H1 (cell line): ENCODE measurements around the gene HILPDA. TPM values are rescaled to one million over a fixed set of nuclear protein-coding genes. Genes with fewer than 3 reads are reported as not detected.
A peak's percentile ranks its signal among the peaks of the same experiment; 100 is the strongest.
"Not testable (repeated sequence)": the region's sequence is repeated elsewhere in the genome, so short reads cannot be mapped to it uniquely, and the experiment has no call there.

Experiments used
- CTCF ChIA-PET: fragments of 300-600 bp; sonication (Branson Sonifier 250); formaldehyde crosslinking; loops from one replicate; lab custom pipeline; 2021; ENCODE audit not compliant: partially characterized antibody; lab: Charles Lee
- POLR2A ChIA-PET: fragments of 300-600 bp; sonication (Branson Sonifier 250); formaldehyde crosslinking; loops from one replicate; lab custom pipeline; 2021; ENCODE audit warnings: inconsistent platforms; ENCODE audit not compliant: partially characterized antibody; lab: Charles Lee
- DNase-seq, 2 experiments: peaks; one replicate each; pipeline versions ENCODE4 v3.0.0 to v3.0.0-alpha.2; 2010 to 2022; ENCODE audit warnings: low spot score in 2 of 2, low read depth in 1 of 2, mixed read lengths in 1 of 2
- FAIRE-seq: peaks from 2 replicates; lab custom pipeline; 2011; peaks lifted over from hg19 to GRCh38; lab: Jason Lieb, UNC
- H2AFZ ChIP-seq: 2 replicates; pipeline ENCODE4 v1.8.1; 2012; ENCODE audit warnings: low read length, inconsistent platforms
- H2AK5ac ChIP-seq: 2 replicates; pipeline ENCODE4 v1.6.1; 2013; ENCODE audit warnings: low read depth, low read length
- H2BK120ac ChIP-seq: replicated peaks from 2 replicates; pipeline ENCODE3; 2013; ENCODE audit warnings: low read depth, low read length, inconsistent platforms
- H2BK12ac ChIP-seq: 2 replicates; pipeline ENCODE4 v1.6.1; 2013; ENCODE audit warnings: low read depth, low read length
- H2BK15ac ChIP-seq: 2 replicates; pipeline ENCODE4 v1.6.1; 2013; ENCODE audit warnings: low read length
- H2BK20ac ChIP-seq: 2 replicates; pipeline ENCODE4 v1.6.1; 2013; ENCODE audit warnings: low read length
- H2BK5ac ChIP-seq: 2 replicates; pipeline ENCODE4 v1.6.1; 2013; ENCODE audit warnings: low read depth, low read length
- H3K14ac ChIP-seq: 2 replicates; pipeline ENCODE4 v1.6.1; 2013; ENCODE audit warnings: inconsistent platforms; ENCODE audit not compliant: insufficient read length
- H3K18ac ChIP-seq: 2 replicates; pipeline ENCODE4 v1.6.1; 2013; ENCODE audit warnings: low read length; ENCODE audit errors: extremely low read depth
- H3K23ac ChIP-seq: 2 replicates; pipeline ENCODE4 v1.6.1; 2013; ENCODE audit warnings: inconsistent platforms; ENCODE audit not compliant: insufficient read length
- H3K23me2 ChIP-seq: 2 replicates; pipeline ENCODE4 v1.6.1; 2013; ENCODE audit warnings: low read depth, low read length
- H3K27ac ChIP-seq: 2 replicates; pipeline ENCODE4 v1.6.1; 2011; ENCODE audit warnings: low read depth, low read length, inconsistent platforms
- H3K27me3 ChIP-seq, 4 experiments: replicated peaks in 1 of 4; 1 replicate in 1 of 4; 2 replicates in 3 of 4; pipeline versions ENCODE4 v1.6.1 to v1.8.1; 2011 to 2013; ENCODE audit warnings: low read length in 3 of 4, mild to moderate bottlenecking in 3 of 4, inconsistent platforms in 2 of 4, mixed read lengths in 2 of 4, moderate library complexity in 1 of 4; ENCODE audit not compliant: control insufficient read depth in 3 of 4, insufficient read depth in 3 of 4; ENCODE audit errors: extremely low read depth in 1 of 4
- H3K36me3 ChIP-seq, 4 experiments: 2 replicates each; pipeline versions ENCODE4 v1.6.1 to v1.8.1; 2011 to 2013; ENCODE audit warnings: mild to moderate bottlenecking in 4 of 4, low read length in 3 of 4, moderate library complexity in 2 of 4, control low read depth in 1 of 4, inconsistent platforms in 1 of 4; ENCODE audit not compliant: insufficient read depth in 4 of 4, control insufficient read depth in 2 of 4
- H3K4ac ChIP-seq: replicated peaks from 2 replicates; pipeline ENCODE3; 2013; ENCODE audit warnings: low read length, low read depth, mixed read lengths, inconsistent platforms; ENCODE audit not compliant: insufficient read length
- H3K4me1 ChIP-seq, 4 experiments: replicated peaks in 1 of 4; 1 replicate in 1 of 4; 2 replicates in 3 of 4; pipeline versions ENCODE4 v1.6.1 to v1.8.1; 2011 to 2013; ENCODE audit warnings: low read length in 3 of 4, inconsistent platforms in 2 of 4, mixed read lengths in 1 of 4; ENCODE audit not compliant: insufficient read depth in 4 of 4, control insufficient read depth in 3 of 4
- H3K4me2 ChIP-seq, 2 experiments: 2 replicates each; pipeline versions ENCODE4 v1.6.1 to v1.8.1; 2011 to 2013; ENCODE audit warnings: low read depth in 2 of 2, low read length in 2 of 2, control low read depth in 1 of 2, inconsistent platforms in 1 of 2, mild to moderate bottlenecking in 1 of 2; ENCODE audit not compliant: insufficient read depth in 1 of 2
- H3K4me3 ChIP-seq, 4 experiments: fragments of 200-600, 300-600 bp in 1 of 4; sonication (generic), shearing (Covaris generic), sonication (Bioruptor Twin) in 1 of 4; 2 replicates each; pipeline versions ENCODE4 v1.5.1 to v1.8.1; 2011 to 2016; ENCODE audit warnings: low read length in 4 of 4, low read depth in 3 of 4, control low read depth in 2 of 4, inconsistent platforms in 2 of 4, mild to moderate bottlenecking in 2 of 4, mixed read lengths in 1 of 4, moderate library complexity in 1 of 4; ENCODE audit not compliant: insufficient read depth in 2 of 4; ENCODE audit errors: extremely low read depth in 1 of 4
- H3K56ac ChIP-seq: replicated peaks from 2 replicates; pipeline ENCODE3; 2013; ENCODE audit warnings: low read depth, mild to moderate bottlenecking, mixed read lengths, low read length, inconsistent platforms; ENCODE audit not compliant: insufficient read length
- H3K79me1 ChIP-seq: 2 replicates; pipeline ENCODE4 v1.6.1; 2013; ENCODE audit warnings: low read depth, low read length, control low read depth
- H3K79me2 ChIP-seq, 2 experiments: 2 replicates each; pipeline versions ENCODE4 v1.6.1 to v1.8.1; 2012 to 2013; ENCODE audit warnings: low read length in 2 of 2, mild to moderate bottlenecking in 2 of 2, inconsistent platforms in 1 of 2; ENCODE audit not compliant: insufficient read depth in 2 of 2, control insufficient read depth in 1 of 2
- H3K9ac ChIP-seq, 4 experiments: replicated peaks in 1 of 4; 1 replicate in 1 of 4; 2 replicates in 3 of 4; pipeline versions ENCODE4 v1.6.1 to v1.8.1; 2011 to 2013; ENCODE audit warnings: low read depth in 3 of 4, low read length in 3 of 4, control low read depth in 2 of 4, mild to moderate bottlenecking in 2 of 4, moderate library complexity in 2 of 4, inconsistent platforms in 1 of 4; ENCODE audit errors: extremely low read depth in 1 of 4
- H3K9me3 ChIP-seq, 2 experiments: 2 replicates each; pipeline versions ENCODE4 v1.6.1 to v1.8.1; 2012 to 2013; ENCODE audit warnings: mild to moderate bottlenecking in 2 of 2, moderate library complexity in 2 of 2, control low read depth in 1 of 2, inconsistent platforms in 1 of 2, low read depth in 1 of 2, low read length in 1 of 2, mixed read lengths in 1 of 2; ENCODE audit not compliant: insufficient read depth in 2 of 2
- H4K20me1 ChIP-seq, 2 experiments: replicated peaks in 1 of 2; 2 replicates each; pipeline versions ENCODE3 to v1.8.1; 2011 to 2013; ENCODE audit warnings: inconsistent platforms in 2 of 2, low read length in 2 of 2, mild to moderate bottlenecking in 1 of 2; ENCODE audit not compliant: insufficient read depth in 2 of 2, control insufficient read depth in 1 of 2
- H4K5ac ChIP-seq: 2 replicates; pipeline ENCODE4 v1.6.1; 2013; ENCODE audit warnings: low read length, low read depth, mixed read lengths, inconsistent platforms; ENCODE audit not compliant: insufficient read length
- H4K8ac ChIP-seq: 2 replicates; pipeline ENCODE4 v1.8.0; 2013; ENCODE audit warnings: mild to moderate bottlenecking, moderate library complexity, low read length, inconsistent platforms; ENCODE audit not compliant: insufficient read depth; ENCODE audit errors: extremely low read depth
- H4K91ac ChIP-seq: replicated peaks from 2 replicates; pipeline ENCODE3; 2013; ENCODE audit warnings: low read length, mixed read lengths, inconsistent platforms; ENCODE audit not compliant: insufficient read length
- WGBS, 2 experiments: shearing (Covaris generic) in 1 of 2; methylation state at CpG; one replicate each; pipeline versions ENCODE4 v1.1.6 to v1.1.7; 2013 to 2015; ENCODE audit warnings: low lambda C conversion rate in 2 of 2, mixed read lengths in 2 of 2, inconsistent platforms in 1 of 2, low coverage in 1 of 2, missing lambda C conversion rate in 1 of 2; ENCODE audit not compliant: insufficient replicate concordance in 2 of 2, insufficient coverage in 1 of 2, insufficient read length in 1 of 2; ENCODE audit errors: extremely low coverage in 1 of 2, missing lambda C conversion rate in 1 of 2; 5-methylcytosine and 5-hydroxymethylcytosine counted together
- polyA plus RNA-seq, 7 experiments: library from polyadenylated mRNA; depleted of rRNA in 3 of 7; stranded (reverse) in 5 of 7; unstranded in 2 of 7; fragments of >200 nt in 5 of 7; fragments of 200-250 nt in 2 of 7; gene quantifications; 1 replicate in 5 of 7; 2 replicates in 1 of 7; 4 replicates in 1 of 7; pipeline versions ENCODE4 v1.2.1 to v1.2.3, GENCODE V29; 2011 to 2013; ENCODE audit warnings: missing spikeins in 2 of 7, mixed read lengths in 2 of 7
- total RNA-seq: library from RNA; stranded (reverse); fragmentation: NEBNext Ultra II Directional; extraction: Animal tissue kit (Norgen Biotek cat#: 25700); gene quantifications from 2 replicates; pipeline ENCODE4 v1.2.1, GENCODE V29; 2021

Gene HILPDA
- total and polyA plus RNA-seq, 2 of the 8 experiments (the other 6 are each of a cell fraction or from before 2014, with no cell fraction given), result 35.6 to 80.0 TPM

DNA sequence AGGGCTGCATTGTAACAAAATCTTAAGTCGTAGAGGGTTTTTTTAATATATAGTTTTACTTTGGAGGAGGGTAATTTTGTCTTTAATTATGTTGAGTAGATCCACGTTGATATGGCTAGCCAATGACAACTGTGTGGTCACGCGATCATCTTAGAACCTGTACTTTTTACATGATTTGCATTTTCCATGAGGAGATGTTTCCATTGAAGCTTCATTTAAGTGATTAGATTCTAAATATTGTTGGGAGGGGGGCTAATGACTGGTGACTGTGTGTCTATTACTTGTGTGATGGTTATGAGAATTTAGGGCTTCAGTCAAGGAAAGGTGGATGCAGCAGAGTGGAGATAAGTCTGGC is 21.6 kb downstream of the HILPDA start:
- POLR2A ChIA-PET, result interaction anchor here (1.5 to 1.9 kb wide), 2 partner anchors 16 to 18 kb away, joined by 4 read pairs; no protein-coding TSS in a partner anchor
- FAIRE-seq, result not testable (repeated sequence)
- CTCF ChIA-PET, result interaction anchor here (1.1 to 6.1 kb wide), 2 partner anchors 17 to 50 kb away, joined by 5 to 74 read pairs; no protein-coding TSS in a partner anchor

DNA sequence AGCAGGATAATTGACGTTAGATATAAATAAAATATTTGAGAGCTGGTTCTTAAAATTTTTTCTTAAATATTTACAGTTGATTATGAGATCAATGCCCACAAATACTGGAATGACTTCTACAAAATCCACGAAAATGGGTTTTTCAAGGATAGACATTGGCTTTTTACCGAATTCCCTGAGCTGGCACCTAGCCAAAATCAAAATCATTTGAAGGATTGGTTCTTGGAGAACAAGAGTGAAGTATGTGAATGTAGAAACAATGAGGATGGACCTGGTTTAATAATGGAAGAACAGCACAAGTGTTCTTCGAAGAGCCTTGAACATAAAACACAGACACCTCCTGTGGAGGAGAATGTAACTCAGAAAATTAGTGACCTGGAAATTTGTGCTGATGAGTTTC is 23.4 kb downstream of the HILPDA start:
- H3K27me3 ChIP-seq, H4K8ac ChIP-seq, H3K4me2 ChIP-seq, H2BK20ac ChIP-seq, H3K23me2 ChIP-seq, H2BK120ac ChIP-seq, H2BK15ac ChIP-seq, H3K23ac ChIP-seq, H3K79me1 ChIP-seq, H3K56ac ChIP-seq, H3K9me3 ChIP-seq, H4K91ac ChIP-seq, H4K20me1 ChIP-seq, H3K4me1 ChIP-seq, FAIRE-seq, H2BK5ac ChIP-seq, H3K14ac ChIP-seq, H2AK5ac ChIP-seq, POLR2A ChIA-PET, H3K9ac ChIP-seq, H4K5ac ChIP-seq, H3K4ac ChIP-seq, H3K27ac ChIP-seq, H3K18ac ChIP-seq, H2AFZ ChIP-seq, DNase-seq, H2BK12ac ChIP-seq, H3K4me3 ChIP-seq: not testable (repeated sequence)
- 85 to 100% methylated on average over 1 to 4 of the region's 4 CpGs for WGBS, 2 experiments
- H3K36me3 ChIP-seq, result peaks cover 0 to 30% (median 9%) of the 10 kb centered on the region in 4 experiments; a peak in 5 of 8 replicates
- CTCF ChIA-PET, result interaction anchor here (1.3 kb wide), 1 partner anchor 52 kb away, joined by 5 read pairs; no protein-coding TSS in a partner anchor
- H3K79me2 ChIP-seq, result peaks cover 0 to 24% of the 10 kb centered on the region in 2 experiments; a peak in 2 of 4 replicates

More for the DNA sequence above, 21.6 kb downstream of the HILPDA start:
- H3K9me3 ChIP-seq, H2BK120ac ChIP-seq, H4K8ac ChIP-seq, H3K14ac ChIP-seq, DNase-seq, H2BK5ac ChIP-seq, H2BK15ac ChIP-seq, H3K23ac ChIP-seq, H3K79me1 ChIP-seq, H4K91ac ChIP-seq, H3K27me3 ChIP-seq, H4K20me1 ChIP-seq, H2BK20ac ChIP-seq, H2BK12ac ChIP-seq, H2AFZ ChIP-seq, H2AK5ac ChIP-seq, H3K56ac ChIP-seq, H3K23me2 ChIP-seq, H3K18ac ChIP-seq, H3K4ac ChIP-seq, H3K4me1 ChIP-seq, H4K5ac ChIP-seq: not testable (repeated sequence)
- Histone ChIP-seq H3K79me2 (peaks cover 0 to 24% of the 10 kb centered on the region in 2 experiments; a peak in 2 of 4 replicates), H3K9ac (peak overlapping the region; percentile 82 to 93 (median 89)), H3K27ac (peak overlapping the region; percentile 94), H3K36me3 (peaks cover 0 to 30% (median 7%) of the 10 kb centered on the region in 4 experiments; a peak in 5 of 8 replicates), H3K4me3 (peak overlapping the region; percentile 76 to 87 (median 79)), H3K4me2 (peak overlapping the region; percentile 84 to 85)
- WGBS, 2 experiments, result 10% methylated on average over 4 of the region's 4 CpGs; no CpG with 5 or more reads in 1 of the 2 experiments
